NCI-H2196 (cell line): ENCODE measurements around the gene CSTPP1.
"Not testable (repeated sequence)": the region's sequence is repeated elsewhere in the genome, so short reads cannot be mapped to it uniquely, and the experiment has no call there.

Experiments used
- DNase-seq: peaks from one replicate; lab custom pipeline; 2025; ENCODE audit not compliant: unreplicated experiment; lab: John Stamatoyannopoulos, UW

CSTPP1 gene

DNA sequence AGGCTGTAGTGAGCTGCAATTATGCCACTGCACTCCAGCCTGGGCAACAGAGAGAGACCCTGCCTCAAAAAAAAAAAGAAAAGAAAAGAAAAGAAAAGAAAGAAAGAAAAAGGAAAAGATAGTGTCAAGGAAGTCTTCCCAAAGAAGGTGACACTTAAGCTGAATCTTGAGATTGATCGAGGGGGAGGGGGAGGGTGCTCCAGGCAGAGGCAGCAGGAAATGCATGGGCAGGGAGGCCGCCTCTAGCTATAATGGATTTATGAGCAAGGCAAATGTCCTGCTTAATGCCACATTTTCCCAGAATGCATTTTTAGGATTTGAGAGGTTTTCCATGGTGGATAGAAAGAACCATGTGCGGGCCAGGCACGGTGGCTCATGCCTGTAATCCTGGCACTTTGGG is 264.5 kb downstream of the CSTPP1 start:
- no peak for DNase-seq

DNA sequence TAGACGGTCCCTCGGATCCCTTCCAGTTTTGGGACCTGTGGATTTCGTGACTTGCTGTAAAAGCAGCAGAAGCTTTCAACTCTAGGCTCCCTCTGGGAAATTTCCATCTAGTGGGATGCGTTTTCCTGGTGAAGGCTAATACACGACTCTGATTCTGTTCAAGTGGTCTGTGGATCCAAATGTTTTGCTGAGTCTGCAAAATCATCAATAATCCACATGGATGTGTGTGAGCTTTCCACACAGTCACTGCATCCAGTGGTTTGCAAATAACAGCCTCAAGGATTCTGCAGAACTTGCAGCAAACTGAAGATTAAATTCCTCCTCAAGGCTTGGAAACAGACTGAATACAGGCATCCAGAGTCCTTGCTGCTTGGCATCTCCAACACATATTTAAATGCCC is 266.0 kb downstream of the CSTPP1 start:
- no peak for DNase-seq

DNA sequence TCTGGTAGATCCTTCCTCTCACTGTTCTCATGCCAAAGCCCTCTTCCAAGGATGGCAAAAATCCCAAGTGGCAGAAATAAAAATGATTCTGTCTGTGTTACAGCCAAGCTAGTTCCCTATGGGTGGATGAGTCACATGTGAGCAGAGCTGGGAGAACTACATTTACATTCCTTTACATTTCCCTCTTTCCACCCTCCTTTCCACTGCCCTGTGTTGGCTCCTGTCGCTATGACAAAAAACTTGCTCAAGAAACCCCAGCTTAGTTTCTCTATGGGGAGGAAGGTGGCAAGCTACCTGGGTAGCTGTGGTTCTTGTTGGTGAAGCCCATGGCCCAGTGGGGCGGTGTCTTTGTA is 268.1 kb downstream of the CSTPP1 start:
- DNase-seq: no peak

DNA sequence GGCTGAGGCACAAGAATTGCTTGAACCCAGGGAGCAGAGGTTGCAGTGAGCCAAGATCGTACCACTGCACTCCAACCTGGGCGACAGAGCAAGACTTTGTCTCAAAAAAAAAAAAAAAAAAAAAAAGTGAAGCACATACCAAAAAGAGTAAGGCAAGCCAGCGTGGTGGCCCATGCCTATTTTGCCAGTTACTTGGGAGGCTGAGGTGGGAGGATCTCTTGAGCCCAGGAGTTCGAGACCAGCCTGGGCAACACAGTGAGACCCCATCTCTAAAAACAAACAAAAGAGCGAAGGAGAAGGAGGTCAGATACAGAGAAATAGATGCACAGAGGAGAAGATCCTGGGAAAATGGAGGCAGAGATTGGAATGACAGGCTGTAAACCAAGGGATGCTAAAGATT is 270.0 kb downstream of the CSTPP1 start:
- DNase-seq: not testable (repeated sequence)

DNA sequence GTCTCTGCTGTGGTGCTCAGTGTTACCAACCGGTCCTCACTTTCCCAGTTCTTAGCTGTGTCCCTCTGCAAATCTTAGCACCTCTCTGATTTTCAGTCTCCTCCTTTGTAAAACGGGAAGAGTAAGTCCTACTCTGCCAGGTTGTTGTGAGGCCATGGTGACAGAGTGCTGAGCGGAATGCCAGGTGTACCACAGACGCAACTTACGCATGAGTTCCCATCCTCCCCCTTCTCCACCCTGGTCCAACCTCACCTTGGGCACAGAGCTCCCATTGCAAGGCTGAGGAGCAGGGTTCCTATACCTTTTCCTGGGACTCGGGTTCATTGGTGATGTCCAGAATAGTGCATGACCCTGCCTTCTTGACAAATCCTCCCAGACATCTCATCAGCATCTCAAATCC is 270.9 kb downstream of the CSTPP1 start:
- DNase-seq: no peak

DNA sequence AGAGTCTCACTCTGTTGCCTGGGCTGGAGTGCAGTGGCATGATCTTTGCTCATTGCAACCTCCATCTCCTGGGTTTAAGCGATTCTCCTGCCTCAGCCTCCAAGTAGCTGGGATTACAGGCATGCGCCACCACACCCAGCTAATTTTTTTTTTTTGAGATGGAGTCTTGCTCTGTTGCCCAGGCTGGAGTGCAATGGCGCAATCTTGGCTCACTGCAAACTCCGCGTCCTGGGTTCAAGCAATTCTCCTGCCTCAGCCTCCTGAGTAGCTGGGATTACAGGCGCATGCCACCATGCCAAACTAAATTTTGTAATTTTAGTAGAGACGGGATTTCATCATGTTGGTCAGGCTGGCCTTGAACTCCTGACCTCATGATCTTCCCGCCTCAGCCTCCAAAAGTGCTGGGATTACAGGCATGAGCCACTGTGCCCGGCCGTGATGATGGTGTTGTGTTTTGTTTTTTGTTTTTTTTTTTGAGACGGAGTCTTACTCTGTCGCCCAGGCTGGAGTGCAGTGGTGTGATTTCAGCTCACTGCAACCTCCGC is 271.5 kb downstream of the CSTPP1 start:
- DNase-seq: not testable (repeated sequence)

DNA sequence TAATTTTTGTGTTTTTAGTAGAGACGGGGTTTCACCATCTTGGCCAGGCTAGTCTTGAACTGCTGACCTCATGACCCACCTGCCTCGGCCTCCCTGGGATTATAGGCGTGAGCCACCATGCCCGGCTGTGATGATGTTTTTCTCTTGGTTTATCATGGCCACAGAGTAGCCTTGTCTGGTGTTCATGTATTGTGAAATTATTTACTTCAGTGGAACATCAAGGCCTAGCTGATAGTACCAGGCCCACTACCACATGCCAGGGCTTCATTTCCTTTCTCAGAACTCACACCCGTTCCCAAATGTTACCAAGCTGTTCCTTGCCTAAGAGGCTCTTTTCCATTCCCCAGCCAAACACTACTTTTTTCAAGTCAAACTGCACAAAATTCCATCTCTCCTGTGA is 272.1 kb downstream of the CSTPP1 start:
- DNase-seq: no peak
